Keratinocyte (primary cell): ENCODE data around the gene ALCAM.

ENCODE experiments used
- CTCF ChIP-seq, 3 experiments: IDR thresholded peaks in 1 of 3; conservative IDR thresholded peaks in 1 of 3; optimal IDR thresholded peaks in 1 of 3; 2 replicates in 2 of 3; 3 replicates in 1 of 3; pipeline versions ENCODE3 to v1.5.1; 2011; ENCODE audit warnings: low read length in 3 of 3, mild to moderate bottlenecking in 3 of 3, moderate library complexity in 2 of 3, control low read depth in 1 of 3, inconsistent platforms in 1 of 3; ENCODE audit not compliant: insufficient read depth in 2 of 3; ENCODE audit errors: extremely low read depth in 1 of 3
- EZH2 ChIP-seq: IDR thresholded peaks from one replicate; pipeline ENCODE4 v1.6.1; 2012; ENCODE audit warnings: inconsistent platforms, mild to moderate bottlenecking, low read length, moderate library complexity

- no peak for TF ChIP-seq CTCF (optimal IDR thresholded peaks at IDR 0.05 in 1 of 3, IDR thresholded peaks at IDR 0.05 in 1 of 3, conservative IDR thresholded peaks at IDR 0.05 in 1 of 3; ENCODE audit: extremely low read depth in 1 of 3, insufficient read depth in 2 of 3, low read length in 3 of 3)
- no peak for TF ChIP-seq EZH2
Observed at GRCh38 chr3:105564546-105565288, 198.0 kb downstream of the ALCAM start.
